Amygdala (tissue), 56 donors: ENCODE data around the gene SSX7.
"Not testable (repeated sequence)": the region's sequence is repeated elsewhere in the genome, so short reads cannot be mapped to it uniquely, and the experiment has no call there.

ENCODE experiments used
- DNase-seq, 56 donors: peaks; one replicate each; lab custom pipeline; 2025; lab: John Stamatoyannopoulos, UW

Gene SSX7, protein sequence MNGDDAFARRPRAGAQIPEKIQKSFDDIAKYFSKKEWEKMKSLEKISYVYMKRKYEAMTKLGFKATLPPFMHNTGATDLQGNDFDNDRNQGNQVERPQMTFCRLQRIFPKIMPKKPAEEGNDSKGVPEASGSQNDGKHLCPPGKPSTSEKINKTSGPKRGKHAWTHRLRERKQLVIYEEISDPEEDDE

GRCh38 chrX:52654800-52655199, at the start of gene SSX7:
Gene SSX7, minus strand, starts transcription at chrX:52654900. Its CDS starts 1,428 bp downstream, at chrX:52653472.
- not testable (repeated sequence) for DNase-seq

DNA sequence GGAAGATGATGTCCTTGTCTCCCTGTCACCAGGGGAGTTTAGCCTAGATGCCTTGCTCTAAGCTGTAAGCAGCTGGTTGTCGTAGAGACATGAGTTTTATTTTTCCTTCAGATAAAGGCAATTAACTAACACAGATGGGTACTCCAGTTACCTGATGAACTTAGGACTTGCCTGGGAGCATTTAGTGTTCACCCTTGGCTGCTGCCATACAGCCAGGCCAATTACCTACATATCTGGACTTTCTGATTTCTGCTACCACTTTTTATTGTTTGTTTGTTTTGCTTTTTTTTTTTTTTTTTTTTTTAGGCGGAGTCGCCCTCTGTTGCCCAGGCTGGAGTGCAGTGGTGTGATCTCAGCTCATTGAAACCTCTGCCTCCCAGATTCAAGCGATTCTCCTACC, 37.3 kb upstream of the SSX7 start:
- not testable (repeated sequence) for DNase-seq

GRCh38 chrX:52662218-52662617, 7.5 kb upstream of the SSX7 start:
- DNase-seq: not testable (repeated sequence)

GRCh38 chrX:52655475-52655874, 775 bp upstream of the SSX7 start:
- DNase-seq: not testable (repeated sequence)

DNA sequence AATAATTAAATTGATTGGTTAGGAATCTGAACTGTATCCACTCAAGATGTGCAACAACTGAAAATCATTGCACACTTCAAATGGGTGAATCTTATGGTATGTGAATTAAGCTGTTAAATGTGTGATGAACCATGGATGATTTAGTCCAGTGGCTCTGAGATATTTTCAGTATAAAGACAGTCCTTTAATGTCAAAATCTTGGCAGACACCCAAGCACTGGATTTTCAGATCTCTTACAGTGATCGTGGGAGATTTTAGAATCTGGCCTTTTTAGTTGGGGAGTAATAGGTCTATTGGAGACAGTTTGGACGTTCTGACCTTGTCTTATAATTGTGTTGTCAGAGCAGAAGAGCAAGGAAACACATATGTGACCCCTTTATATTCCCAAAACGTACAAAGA, 4.0 kb downstream of the SSX7 start:
- DNase-seq: not testable (repeated sequence)

- DNase-seq: not testable (repeated sequence)
Measured at GRCh38 chrX:52648956-52649355, 5.7 kb downstream of the SSX7 start.

- DNase-seq: not testable (repeated sequence)
Measured at GRCh38 chrX:52628483-52628882, 26.2 kb downstream of the SSX7 start.

DNA sequence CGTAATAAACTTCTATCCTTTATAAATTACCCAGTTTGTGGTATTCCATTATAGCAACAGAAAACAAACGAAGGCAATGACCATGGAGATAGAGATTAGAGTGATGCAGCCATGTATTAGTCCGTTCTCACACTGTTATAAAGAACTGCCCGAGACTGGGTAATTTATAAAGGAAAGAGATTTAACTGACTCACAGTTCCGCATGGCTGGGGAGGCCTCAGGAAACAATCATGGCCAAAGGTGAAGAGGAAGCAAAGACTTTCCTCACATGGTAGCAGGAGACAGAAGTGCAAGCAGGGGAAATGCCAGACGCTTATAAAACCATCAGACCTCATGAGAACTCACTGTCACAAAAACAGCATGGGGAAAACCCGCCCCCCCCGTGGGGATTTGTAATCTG, 34.0 kb downstream of the SSX7 start:
- not testable (repeated sequence) for DNase-seq

GRCh38 chrX:52608961-52609360, 45.7 kb downstream of the SSX7 start:
- DNase-seq: no peak

- not testable (repeated sequence) for DNase-seq
Measured at GRCh38 chrX:52603151-52603550, 51.5 kb downstream of the SSX7 start.

DNA sequence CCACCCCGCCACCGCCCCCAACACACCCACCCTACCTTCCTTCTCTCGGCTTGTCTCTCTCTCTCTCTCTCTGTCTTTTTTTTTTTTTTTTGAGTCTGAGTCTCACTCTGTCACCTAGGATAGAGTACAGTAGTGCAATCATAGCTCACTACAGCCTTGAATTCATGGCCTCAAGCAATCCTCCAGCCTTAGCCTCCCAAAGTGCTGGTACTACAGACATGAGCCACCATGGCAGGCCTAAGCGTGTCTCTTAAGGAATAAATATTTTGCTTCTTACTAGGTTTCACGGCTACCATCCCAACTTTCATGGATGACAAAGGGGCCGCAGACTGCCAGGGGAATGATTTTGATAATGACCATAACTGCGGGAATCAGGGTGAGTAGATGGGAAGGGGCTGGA, 55.8 kb downstream of the SSX7 start:
- DNase-seq: no peak

GRCh38 chrX:52594658-52595057, 60.0 kb downstream of the SSX7 start:
- no peak for DNase-seq
